HG02763 (cell line): ENCODE measurements around the gene GNB1L.
"Not testable (repeated sequence)": the region's sequence is repeated elsewhere in the genome, so short reads cannot be mapped to it uniquely, and the experiment has no call there.

ENCODE experiments used
- ATAC-seq: cut with Tn5 transposase; IDR thresholded peaks from one replicate; pipeline ENCODE4 v1.9.1; 2021; ENCODE audit warnings: mild to moderate bottlenecking, moderate library complexity; ENCODE audit not compliant: unreplicated experiment

GNB1L gene

DNA sequence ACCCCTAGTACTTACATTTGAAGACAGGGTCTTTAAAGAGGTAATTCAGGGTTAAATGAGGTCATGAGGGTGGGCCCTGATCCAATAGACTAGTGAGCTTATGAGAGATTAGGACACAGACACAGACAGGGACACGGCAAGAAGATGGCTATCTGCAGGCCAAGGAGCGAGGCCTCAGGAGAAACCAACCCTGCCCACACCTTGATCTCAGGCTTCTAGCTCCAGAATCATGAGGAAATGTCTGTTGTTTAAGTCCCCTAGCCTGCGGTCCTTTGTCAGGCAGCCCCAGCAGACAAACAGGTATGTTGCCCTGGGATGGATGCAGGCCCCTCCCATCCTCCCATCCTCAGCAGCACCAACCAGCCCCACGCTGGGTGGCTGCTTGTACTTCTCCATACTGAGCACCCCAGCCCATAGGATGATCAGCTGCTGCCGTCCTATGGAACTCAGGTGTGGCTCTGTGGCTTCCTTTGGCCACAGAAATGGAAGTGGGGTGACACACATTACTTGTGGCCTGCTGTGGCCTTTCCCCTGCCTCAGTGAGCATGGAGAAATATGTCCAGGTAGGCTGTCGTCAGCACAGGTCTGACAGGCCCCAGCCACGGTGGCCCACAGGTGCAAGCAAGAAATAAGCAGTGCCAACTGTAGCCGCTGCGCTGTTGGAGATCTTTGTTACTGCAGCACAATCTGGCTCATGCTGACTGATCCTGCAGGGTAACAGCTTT lies 7.9 kb downstream of the GNB1L start:
- ATAC-seq, result no peak

DNA sequence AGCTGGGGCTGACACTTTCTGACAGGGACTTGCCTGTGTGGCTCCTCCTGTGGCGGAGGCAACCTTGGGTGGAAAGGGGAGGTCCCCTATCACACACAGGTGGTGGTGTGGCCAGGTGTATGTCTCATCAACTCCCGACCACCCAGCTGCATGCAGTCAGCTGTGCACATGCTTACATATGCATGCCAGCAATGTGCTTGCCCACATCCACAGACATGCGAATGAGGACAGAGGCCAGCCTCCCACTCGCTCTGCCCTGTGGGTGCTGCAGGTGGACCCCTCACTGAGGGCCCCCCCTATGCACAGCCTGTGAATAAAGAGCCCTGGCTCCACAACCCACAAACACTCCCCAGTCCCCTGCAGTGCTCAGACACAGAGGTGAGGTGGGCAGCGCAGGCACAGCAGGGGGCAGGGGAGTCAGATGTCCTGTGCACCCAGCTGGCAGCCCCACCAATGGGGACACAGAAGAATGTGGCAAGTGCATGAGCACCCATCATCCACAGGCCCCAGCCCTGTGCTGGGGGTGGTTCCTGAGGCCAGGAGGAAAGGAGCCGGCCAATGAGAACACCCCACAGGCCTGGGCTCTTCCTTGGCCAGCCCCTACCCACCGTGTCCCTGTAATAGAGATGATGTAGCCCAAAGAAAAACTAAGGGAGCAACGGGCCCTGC lies 9.5 kb downstream of the GNB1L start:
- no peak for ATAC-seq

DNA sequence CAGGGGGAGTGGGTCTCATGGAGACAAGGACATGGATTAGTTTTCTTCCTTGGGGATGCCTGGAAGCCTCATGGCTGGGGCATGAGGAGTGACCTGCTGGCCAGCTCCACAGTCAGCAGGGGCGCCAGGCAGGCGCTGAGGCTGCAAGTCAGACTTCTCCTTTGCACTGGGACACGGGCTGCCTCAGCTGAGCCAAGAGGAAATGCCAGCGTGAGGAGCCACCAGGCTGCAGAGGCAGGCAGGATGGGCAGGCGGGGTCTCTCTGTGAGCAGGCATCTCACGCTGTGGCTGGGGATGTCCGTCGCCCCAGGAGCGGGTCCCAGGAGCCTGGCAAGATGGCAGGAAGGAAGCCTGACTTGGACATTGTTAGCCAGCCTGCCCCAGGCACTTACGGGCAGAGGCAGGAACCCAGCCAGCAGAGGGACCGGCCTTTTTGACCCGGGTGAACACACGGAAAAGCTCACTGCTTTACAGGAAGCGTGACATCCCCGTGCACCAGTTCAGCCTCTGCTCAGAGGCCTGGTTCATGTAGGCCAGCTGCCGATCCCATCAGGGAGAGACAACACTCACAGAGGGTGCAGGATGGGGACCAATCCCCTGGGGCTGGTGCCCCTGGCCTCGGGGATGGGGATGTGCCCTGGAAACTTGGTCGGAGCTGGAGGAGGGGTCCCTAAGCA lies 10.2 kb downstream of the GNB1L start:
- no peak for ATAC-seq

DNA sequence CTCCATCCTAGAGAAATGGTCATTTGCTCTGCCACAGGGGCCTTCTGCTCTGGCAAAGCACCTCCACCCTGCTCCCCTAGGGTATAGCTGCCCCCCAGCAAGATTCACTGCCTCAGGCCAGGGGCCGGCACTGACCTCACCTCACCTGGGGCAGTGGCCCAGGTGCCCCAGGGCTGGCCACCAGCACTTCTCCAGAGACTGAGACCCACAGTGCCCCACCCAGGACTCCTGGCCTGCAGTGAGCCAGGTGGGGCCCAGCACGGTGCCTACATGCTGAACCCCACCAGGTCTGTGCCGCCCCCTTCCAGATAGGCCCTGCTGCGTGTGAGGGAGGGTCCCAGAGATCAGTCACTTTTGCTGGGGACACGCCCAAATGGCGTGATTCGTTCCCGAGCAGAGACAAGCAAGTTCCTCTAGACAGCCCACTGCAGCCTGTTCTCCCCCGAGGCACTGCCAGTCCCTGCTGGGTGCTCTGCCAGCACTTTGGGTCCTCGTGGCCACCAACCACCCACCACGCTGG lies 10.8 kb downstream of the GNB1L start:
- ATAC-seq, result no peak

DNA sequence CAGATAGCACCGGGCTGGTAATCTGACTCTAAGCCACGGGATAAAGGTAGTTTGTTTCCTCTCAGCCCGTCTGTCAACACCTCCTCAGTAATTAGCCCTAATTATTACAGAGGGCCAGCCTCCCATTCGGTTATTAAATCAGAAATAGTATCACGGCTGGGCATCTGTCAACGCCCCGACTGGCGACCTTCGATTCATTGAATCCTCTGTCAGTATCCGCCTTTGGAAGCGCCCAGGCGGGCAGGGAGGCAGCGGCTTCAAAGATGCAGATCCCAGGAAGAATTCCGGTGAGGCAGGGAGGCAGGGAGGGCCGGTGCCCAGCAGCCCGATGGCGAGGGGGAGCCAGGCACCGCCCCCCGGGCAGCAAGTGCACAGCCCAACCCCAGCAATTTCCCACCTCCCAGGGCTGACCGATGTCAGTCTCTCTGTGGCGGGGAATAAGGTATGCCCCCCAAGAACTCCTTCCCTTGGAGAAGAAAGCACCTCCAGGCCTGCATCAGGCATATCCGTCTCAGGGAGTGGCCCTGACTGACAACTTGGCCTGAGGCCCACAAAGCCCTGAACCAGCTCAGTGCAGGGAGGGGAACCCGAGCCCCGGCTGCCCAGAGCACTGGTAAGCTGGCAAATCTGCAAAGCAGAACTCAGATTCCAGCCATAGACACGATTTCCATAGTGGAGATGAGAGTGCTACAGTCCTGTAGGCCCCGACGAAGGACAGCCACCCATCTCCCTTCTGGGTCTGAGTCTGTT lies 11.4 kb downstream of the GNB1L start:
- ATAC-seq, result no peak

DNA sequence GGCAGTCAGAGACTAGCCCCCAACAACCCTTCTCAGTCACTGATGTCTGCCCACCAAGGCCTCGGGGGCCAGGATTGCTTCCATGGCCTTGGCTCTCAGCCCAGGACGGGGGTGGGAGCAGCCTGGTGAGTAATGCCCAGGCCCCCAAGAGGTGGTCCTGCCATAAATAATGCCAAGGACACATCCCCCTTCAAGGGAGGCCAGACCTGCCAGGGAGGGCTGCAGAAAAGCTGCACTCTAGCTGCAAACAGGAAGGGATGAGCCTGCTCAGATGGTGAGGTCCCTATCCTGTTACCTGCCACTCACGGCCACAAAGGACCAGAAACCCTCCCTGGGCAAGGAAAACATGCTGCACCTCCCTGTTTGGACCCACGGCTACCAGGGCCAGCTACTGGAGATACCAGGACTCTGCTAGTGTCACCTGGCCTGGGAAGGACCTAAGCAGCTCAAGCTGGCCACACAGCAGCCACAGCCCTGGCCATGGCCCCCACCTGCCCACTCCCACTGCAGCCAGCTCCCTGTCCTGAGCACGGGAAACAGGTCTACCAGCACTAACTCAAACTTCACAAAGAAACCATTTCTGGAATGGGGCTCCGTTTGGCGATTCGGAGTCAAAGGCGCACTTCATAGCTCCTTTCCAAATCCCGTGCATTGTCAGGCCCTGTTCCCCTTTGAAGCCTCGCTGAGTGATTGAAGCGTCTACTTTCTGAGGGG lies 12.1 kb downstream of the GNB1L start:
- no peak for ATAC-seq

DNA sequence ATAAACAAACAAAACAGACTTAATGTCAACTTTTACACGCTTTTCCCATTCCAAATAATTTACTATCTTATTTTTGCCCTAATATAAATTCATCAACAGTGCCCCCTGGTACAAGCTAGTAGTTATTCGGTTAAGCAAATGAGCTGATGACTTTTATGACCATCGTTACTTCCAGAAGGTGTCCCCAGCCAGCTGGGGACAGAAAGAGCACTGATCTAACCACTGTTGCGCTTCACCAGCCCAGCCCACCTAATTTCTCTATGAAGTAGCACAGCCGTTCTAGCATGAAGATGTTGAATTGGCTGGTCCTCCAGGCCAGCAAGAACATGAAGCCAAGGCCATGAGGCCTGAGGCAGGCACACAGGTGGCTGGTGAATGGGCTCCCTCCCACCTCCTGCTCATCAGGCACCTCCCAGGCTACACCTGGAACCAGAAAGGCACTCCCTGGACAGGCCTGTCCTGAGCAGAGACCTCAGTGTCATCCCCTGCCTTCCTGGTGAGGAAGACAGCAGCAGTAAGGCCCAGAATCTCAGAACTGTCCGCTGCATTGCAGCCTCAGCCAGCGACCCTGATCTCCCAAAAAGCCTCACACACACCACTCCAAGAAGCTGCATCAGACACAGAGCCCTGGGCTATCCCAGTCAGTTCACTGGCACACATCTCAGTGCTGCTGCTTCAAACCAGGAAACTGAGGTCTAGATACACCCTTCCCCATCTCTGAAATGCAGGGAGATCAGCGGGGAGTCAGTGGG lies 12.9 kb downstream of the GNB1L start:
- no peak for ATAC-seq

DNA sequence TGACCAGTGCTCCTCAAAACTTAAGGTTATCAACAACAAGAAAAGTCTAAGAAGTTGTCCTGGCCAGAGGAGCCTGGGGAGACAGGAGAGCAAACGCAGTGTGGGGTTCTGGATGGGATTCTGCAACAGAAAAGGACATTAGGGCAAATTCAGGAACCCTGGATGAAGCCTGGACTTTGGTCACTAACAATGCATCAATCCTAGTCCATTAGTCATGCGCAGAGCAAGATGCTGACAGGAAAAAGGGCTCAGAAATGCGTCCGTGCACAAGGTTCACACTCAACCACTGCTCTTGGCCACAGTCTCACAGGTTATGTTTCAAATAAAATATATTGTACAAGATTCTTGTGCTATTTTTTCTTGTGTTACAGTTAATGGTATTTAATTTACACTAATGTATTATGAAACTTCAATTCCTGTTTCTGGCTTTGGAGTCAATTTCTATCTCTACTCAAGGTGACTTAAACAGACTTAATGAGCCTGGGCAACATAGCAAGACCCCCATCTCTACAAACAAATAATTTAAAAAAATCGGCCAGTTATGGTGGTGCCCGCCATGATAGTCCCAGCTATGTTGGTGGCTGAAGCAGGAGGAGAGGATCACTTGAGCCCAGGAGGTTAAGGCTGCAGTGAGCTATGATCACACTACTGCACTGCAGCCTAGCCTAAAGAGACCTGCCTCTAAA lies 13.6 kb downstream of the GNB1L start:
- no peak for ATAC-seq

DNA sequence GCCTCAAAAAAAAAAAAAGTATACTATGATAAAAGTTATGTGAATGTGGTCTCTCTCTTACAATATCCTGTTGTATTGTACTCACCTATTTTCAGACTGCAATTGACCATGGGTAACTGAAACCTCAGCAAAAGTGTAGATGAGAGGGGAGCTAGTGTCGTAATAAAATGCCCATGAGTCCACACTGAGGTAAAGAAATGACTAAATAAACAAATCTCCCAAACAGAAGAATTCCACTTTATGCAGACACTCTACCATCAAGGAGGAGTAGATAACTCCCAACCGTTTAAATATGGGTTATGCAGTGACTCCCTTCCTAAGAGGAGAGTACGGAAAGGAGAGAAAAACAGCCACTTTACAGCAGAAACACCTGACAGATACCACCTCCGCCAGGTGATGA lies 14.6 kb downstream of the GNB1L start:
- ATAC-seq, result no peak

DNA sequence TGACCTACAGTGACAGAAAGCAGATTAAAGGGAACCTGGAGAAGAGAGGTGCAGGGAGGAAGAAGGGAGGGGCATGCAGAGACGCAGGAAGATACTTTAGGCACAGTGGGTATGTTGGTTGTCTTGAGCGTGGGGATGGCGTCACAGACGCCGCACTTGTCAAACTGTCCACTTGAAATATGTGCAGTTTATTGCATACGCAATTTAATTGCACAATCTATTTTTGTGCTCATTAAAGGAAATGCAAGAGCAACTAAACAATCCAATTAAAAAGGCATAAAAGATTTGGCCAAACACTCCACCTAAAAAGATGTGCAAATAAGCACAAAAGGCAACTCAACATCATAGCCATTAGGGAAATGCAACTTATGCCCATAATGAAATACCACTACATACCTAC lies 16.8 kb downstream of the GNB1L start:
- ATAC-seq, result no peak

DNA sequence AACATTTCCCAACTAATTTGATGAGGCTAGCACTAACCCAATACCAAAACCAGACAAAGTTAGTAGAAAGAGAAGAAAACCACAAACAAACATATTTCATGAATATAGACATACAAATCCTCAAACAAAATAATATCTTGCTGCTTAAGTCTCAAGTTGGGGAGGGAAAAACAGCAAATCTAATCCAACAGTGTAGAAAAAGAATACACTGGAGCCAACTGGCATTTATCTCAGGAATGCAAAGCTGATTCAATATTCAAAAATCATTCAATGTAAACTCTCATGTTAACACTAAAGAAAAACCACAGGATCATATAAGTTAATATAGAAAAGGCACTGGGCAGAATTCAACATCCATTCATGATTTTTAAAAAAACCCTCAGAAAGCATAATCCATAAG lies 18.2 kb downstream of the GNB1L start:
- ATAC-seq, result no peak

DNA sequence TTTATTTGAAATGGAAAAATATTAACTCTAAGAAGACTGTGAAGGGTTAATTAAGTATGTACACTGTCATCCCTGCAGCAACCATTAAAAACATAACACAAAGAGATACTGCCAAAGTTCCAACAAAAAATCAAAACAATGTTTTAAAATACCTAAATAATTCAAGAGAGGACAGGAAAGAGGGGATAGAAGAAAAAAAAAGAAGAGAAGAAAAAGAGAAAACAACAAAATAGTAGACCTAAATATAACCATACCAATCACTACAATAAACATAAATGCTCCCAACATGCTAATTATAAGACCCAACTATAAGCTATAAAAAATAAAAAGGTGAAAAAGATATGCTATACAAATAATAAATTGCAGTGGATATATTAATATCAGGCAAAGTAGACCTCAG lies 20.1 kb downstream of the GNB1L start:
- no peak for ATAC-seq

DNA sequence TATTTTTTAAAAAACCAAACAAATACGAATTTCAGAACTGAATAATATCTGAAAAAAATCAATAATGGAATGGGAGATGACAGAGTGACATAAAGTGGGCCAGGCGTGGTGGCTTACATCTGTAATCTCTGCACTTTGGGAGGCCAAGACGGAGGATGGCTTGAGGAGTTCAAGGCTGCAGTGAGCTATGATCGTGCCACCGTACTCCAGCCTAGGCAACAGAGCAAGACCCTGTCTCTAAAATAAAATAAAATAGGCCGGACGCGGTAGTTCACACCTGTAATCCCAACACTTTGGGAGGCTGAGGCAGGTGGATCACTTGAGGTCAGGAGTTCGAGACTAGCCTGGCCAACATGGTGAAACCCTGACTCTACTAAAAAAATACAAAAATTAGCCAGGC lies 21.3 kb downstream of the GNB1L start:
- ATAC-seq, result not testable (repeated sequence)

DNA sequence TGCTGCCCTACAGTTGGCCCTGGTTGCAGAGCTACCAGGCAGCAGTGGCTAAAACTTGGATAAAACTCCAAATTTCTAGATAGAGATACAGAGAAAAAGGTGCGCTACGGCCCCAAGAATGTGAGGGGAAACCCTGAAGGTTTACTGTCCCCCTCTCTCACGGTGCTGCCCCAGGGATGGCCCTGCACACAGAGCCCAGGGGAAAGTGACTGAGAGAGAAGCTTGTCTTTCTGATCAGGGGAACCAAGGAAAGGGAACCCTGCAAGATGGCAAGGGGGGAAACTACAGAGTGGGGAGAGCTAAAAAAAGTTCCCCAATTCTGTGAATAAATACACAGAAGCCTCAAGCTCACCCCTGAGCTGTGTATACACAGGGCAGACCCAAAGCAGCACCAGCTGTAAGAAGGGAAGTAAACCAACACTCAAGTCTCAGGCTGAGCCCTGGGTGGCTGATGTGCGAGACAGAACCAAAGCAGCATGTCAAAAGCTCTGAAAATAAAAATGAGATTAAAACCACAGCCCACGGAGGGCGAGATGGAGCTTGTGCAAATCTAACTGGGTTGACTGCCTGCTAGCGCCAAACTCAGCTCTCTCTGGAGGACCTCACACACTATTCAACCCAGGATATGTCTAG lies 22.1 kb downstream of the GNB1L start:
- ATAC-seq, result no peak

DNA sequence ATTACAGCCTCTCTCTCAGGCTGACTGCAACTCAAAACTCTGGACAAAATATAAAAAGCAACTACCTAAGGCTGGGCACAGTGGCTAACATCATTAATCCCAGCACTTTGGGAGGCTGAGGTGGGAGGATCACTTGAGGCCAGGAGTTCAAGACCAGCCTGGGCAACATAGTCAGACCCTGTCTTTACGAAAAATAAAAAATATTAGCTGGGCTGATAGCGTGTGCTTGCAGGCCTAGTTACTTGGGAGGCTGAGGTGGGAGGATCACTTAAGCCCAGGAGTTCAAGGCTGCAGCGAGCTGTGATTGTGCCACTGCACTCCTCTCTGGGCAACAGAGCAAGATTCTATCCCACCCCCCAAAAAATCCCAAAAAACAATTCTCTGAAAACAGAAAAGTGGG lies 22.7 kb downstream of the GNB1L start:
- ATAC-seq, result not testable (repeated sequence)

DNA sequence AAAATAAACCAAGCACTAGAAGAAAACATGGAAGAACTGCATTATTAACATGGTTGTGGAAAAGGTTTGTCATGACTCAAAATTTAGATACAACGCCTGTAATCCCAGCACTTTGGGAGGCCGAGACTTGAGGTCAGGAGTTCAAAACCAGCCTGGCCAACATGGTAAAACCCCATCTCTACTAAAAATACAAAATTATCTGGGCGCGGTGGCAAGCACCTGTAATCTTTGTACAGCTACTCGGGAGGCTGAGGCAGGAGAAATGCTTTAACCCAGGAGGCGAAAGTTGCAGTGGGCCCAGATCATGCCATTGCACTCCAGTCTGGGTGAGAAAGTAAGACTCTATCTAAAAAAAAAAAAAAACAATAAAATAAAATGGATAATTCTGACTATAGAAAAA lies 23.7 kb downstream of the GNB1L start:
- ATAC-seq, result no peak

DNA sequence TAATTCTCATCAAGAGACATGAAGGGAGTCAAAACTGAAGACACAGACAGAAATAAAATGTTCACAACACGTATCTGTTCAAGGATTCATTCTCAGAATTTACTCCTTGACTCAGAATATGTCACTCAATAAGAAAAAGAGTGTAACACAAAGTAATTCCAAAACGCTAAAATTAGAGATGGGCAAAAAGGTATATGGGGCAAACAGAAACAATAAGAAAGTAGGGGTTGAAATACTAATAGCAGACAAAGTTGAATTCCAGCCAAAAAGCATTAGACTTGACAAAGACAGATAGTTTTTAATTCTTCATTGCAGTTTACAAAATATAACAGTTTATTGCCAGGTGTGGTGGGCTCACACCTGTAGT lies 26.7 kb downstream of the GNB1L start:
- ATAC-seq, result no peak

DNA sequence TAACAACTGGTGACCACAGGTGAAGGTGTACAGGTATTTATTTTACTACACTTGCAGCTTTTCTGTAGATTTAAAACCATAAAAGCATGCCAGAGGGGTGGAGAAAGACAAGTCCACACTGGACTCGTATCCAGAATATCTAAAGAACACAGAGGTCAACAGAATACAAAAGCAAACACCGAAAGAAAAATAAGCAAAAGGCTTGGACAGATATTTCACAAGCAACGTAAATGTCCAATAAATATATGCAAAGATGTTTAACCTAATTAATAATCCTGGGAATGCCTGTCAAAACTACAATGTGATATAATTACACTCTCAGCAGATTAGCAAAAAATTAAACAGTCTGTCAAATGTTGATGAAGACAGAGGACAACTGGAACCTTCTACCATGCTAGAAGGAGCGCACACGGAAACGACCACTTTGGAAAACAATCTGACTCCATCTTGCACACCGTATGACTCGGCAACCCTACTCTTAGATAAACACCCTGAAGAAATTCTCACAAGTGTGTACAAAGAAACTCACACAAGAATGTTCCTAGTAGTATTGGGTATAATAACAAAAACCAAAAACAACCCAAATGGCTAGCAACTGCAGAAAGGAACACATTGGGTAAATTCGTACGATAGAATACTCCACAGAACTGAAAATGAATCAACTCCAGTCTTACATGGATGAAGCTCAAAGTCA lies 27.2 kb downstream of the GNB1L start:
- ATAC-seq, result no peak

DNA sequence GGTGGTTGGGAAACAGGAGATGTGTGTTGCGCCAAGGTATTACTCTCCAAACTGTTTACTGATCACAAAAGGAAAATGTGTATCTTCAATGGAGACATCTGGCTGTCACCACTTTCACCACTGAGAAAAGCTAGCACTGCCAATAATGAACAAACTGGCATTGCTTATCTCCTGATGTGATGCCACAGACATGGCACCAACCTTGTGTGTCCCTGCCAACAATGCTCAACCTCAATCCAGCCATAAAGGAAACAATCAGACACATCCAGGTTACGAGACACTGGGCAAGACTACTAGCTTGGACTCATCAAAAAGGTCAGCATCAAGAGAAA lies 28.1 kb downstream of the GNB1L start:
- no peak for ATAC-seq
